GM20000 (cell line): ENCODE measurements around the gene LRBA.

ENCODE experiments used
- DNase-seq: peaks from one replicate; pipeline ENCODE4 v3.0.0; 2012; ENCODE audit warnings: low spot score
- CTCF ChIP-seq: IDR thresholded peaks from 2 replicates; pipeline ENCODE4 v1.5.1; 2012; ENCODE audit warnings: mild to moderate bottlenecking, control low read depth; ENCODE audit errors: extremely low read depth, missing control alignments

The LRBA gene

GRCh38 chr4:150236626-150237025, 778.5 kb downstream of the LRBA start:
- DNase-seq = no peak
- TF ChIP-seq CTCF = no peak

- DNase-seq = no peak
- no peak for TF ChIP-seq CTCF
These were observed 779.2 kb downstream of the LRBA start for GRCh38 chr4:150235808-150236271.

GRCh38 chr4:150235317-150235716, 779.8 kb downstream of the LRBA start:
- no peak for DNase-seq
- no peak for TF ChIP-seq CTCF

GRCh38 chr4:150234246-150234645, 780.8 kb downstream of the LRBA start:
- DNase-seq = no peak
- no peak for TF ChIP-seq CTCF

GRCh38 chr4:150232029-150232428, 783.1 kb downstream of the LRBA start:
- no peak for TF ChIP-seq CTCF
- no peak for DNase-seq

- no peak for TF ChIP-seq CTCF
- no peak for DNase-seq
These were observed 783.8 kb downstream of the LRBA start for GRCh38 chr4:150231107-150231770.

GRCh38 chr4:150230561-150230960, 784.5 kb downstream of the LRBA start:
- DNase-seq = no peak
- TF ChIP-seq CTCF = no peak
